Adrenal gland (tissue), 5 donors: Measurements from ENCODE around the gene DHRS3.

Experiments used
- CTCF ChIP-seq, 6 experiments: fragments of 450-650 bp in 4 of 6; fragments of 200-600 bp in 2 of 6; sonication (generic) in 1 of 6; IDR thresholded peaks; 1 replicate in 5 of 6; 2 replicates in 1 of 6; pipeline versions ENCODE4 v1.5.1 to v1.8.0; 2016 to 2021; ENCODE audit warnings: antibody characterized with exemption in 6 of 6, mild to moderate bottlenecking in 2 of 6, moderate library complexity in 1 of 6
- POLR2A ChIP-seq, 2 donors: fragments of 450-650 bp; IDR thresholded peaks; one replicate each; pipeline ENCODE4 v1.6.1; 2017; ENCODE audit warnings: antibody characterized with exemption in 2 of 2, mild to moderate bottlenecking in 2 of 2, moderate library complexity in 1 of 2
- donor health status: DM: no; HTN: no; CAD: no.

GRCh38 chr1:12546771-12547585, 71.0 kb downstream of the DHRS3 start:
- TF ChIP-seq CTCF (IDR thresholded peaks at IDR 0.05) (no peak), POLR2A (IDR thresholded peaks at IDR 0.05) (no peak)
